HL-60 (cell line): Measurements from ENCODE around the gene DLG1.

Experiments
- DNase-seq, 2 experiments: peaks; one replicate each; pipeline ENCODE4 v3.0.0-alpha.2; 2010 to 2020; ENCODE audit warnings: low read depth in 1 of 2, low spot score in 1 of 2
- H3K27ac ChIP-seq: fragments of 250-450 bp; sonication (Bioruptor Pico); replicated peaks from 2 replicates; pipeline ENCODE4 v1.5.1; 2020; ENCODE audit warnings: mild to moderate bottlenecking, moderate library complexity
- H3K27me3 ChIP-seq: fragments of 250-450 bp; sonication (Bioruptor Pico); 2 replicates; pipeline ENCODE4 v1.5.1; 2021; ENCODE audit warnings: mild to moderate bottlenecking, moderate library complexity; ENCODE audit not compliant: insufficient read depth, poor library complexity, severe bottlenecking
- H3K4me3 ChIP-seq: replicated peaks from 2 replicates; pipeline ENCODE4 v1.5.1; 2011; ENCODE audit warnings: mild to moderate bottlenecking, control low read depth, low read length; ENCODE audit not compliant: insufficient read depth
- GABPA ChIP-seq: IDR thresholded peaks from 2 replicates; pipeline ENCODE4 v1.6.1; 2012; ENCODE audit warnings: low read depth
- POLR2AphosphoS5 ChIP-seq: IDR thresholded peaks from 2 replicates; pipeline ENCODE4 v1.6.1; 2012; ENCODE audit warnings: low read depth
- SPI1 ChIP-seq: IDR thresholded peaks from 2 replicates; pipeline ENCODE4 v1.6.1; 2012; ENCODE audit warnings: low read depth, mild to moderate bottlenecking, borderline replicate concordance
- TF ChIP-seq, protein P1 (sequence below): IDR thresholded peaks from 2 replicates; pipeline ENCODE4 v1.6.1; 2012; ENCODE audit warnings: low read depth; ENCODE audit not compliant: insufficient replicate concordance
- TF ChIP-seq, protein P2 (sequence below): IDR thresholded peaks from one replicate; pipeline ENCODE4 v1.5.1; 2011; ENCODE audit warnings: low read length, control low read depth, inconsistent platforms; ENCODE audit not compliant: insufficient read depth

The DLG1 gene

DNA sequence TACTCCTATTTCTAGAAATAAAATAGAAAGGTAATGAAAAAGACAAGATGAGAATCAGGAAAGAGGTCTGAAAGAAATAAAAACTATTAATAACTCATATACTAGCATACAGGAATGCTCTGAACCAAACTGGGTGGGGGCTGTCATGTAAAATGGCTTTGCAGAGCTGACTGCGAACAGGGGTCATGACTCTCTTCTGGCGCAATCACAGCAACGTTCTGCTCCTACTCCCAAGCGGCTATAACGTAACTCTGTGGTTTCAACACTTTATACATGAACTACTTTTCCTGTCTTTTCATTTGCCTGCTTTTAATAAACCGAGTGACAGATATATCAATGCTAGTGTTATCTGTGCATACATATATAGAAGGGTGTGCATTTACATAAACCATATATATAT lies 116.7 kb downstream of the DLG1 start:
- Histone ChIP-seq H3K27ac (no peak overlapping the region), H3K4me3 (no peak overlapping the region), H3K27me3 (no peaks in the 10 kb centered on the region)
- DNase-seq, result peak in 1 of 2 experiments; percentile 78
- TF ChIP-seq, protein P1, sequence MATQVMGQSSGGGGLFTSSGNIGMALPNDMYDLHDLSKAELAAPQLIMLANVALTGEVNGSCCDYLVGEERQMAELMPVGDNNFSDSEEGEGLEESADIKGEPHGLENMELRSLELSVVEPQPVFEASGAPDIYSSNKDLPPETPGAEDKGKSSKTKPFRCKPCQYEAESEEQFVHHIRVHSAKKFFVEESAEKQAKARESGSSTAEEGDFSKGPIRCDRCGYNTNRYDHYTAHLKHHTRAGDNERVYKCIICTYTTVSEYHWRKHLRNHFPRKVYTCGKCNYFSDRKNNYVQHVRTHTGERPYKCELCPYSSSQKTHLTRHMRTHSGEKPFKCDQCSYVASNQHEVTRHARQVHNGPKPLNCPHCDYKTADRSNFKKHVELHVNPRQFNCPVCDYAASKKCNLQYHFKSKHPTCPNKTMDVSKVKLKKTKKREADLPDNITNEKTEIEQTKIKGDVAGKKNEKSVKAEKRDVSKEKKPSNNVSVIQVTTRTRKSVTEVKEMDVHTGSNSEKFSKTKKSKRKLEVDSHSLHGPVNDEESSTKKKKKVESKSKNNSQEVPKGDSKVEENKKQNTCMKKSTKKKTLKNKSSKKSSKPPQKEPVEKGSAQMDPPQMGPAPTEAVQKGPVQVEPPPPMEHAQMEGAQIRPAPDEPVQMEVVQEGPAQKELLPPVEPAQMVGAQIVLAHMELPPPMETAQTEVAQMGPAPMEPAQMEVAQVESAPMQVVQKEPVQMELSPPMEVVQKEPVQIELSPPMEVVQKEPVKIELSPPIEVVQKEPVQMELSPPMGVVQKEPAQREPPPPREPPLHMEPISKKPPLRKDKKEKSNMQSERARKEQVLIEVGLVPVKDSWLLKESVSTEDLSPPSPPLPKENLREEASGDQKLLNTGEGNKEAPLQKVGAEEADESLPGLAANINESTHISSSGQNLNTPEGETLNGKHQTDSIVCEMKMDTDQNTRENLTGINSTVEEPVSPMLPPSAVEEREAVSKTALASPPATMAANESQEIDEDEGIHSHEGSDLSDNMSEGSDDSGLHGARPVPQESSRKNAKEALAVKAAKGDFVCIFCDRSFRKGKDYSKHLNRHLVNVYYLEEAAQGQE, result no peak
- no peak for TF ChIP-seq GABPA
- 0 out of 2 replicates have a peak, but pooled peaks have one; percentile 27 for TF ChIP-seq POLR2AphosphoS5

DNA sequence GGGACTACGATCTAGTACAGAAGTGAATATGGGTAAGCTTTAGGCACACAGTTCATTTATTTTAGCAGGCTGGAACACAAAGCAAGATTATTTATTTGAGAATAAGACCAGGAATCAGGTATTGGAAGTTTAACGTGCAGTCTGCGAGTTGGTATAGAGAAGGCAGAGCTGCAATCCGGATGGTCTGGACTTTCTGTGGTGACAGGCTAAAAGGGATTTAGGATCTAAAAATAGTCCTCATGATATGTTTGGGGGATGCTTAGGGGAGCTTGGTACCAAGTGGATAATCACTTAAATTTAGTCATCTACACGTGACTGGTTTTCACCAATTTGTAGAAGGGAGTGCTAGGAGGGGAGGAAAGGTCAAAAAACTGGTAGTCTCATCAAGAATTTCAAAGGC lies 119.4 kb downstream of the DLG1 start:
- DNase-seq, result no peak
- H3K27me3 ChIP-seq, result no peaks in the 10 kb centered on the region
- TF ChIP-seq, protein P1, result no peak
- TF ChIP-seq POLR2AphosphoS5 (no peak), SPI1 (no peak), GABPA (no peak)
- TF ChIP-seq, protein P2, sequence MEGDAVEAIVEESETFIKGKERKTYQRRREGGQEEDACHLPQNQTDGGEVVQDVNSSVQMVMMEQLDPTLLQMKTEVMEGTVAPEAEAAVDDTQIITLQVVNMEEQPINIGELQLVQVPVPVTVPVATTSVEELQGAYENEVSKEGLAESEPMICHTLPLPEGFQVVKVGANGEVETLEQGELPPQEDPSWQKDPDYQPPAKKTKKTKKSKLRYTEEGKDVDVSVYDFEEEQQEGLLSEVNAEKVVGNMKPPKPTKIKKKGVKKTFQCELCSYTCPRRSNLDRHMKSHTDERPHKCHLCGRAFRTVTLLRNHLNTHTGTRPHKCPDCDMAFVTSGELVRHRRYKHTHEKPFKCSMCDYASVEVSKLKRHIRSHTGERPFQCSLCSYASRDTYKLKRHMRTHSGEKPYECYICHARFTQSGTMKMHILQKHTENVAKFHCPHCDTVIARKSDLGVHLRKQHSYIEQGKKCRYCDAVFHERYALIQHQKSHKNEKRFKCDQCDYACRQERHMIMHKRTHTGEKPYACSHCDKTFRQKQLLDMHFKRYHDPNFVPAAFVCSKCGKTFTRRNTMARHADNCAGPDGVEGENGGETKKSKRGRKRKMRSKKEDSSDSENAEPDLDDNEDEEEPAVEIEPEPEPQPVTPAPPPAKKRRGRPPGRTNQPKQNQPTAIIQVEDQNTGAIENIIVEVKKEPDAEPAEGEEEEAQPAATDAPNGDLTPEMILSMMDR, result no peak
- no peak overlapping the region for H3K4me3 ChIP-seq
- no peak overlapping the region for H3K27ac ChIP-seq

DNA sequence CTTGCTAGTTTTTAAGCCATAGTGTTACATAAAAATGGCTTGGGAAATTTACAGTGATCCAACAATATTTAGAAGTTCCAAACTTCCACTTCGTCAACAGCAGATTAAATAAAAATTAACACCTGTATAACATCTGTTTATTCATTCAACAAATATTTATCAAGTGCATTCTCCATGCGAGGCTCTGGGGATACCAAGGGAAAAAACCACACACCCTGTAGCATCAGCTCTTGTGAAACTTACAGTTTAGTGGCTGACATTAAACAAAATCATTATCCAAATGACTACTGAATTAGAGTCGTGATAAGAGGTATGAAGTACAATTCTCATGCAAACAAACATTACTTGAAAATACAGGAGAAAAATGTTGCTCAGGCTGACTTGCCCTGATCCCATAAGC lies 122.9 kb downstream of the DLG1 start:
- TF ChIP-seq POLR2AphosphoS5, result no peak
- TF ChIP-seq, protein P2, result no peak
- no peak for TF ChIP-seq SPI1
- TF ChIP-seq, protein P1, result no peak
- no peak for TF ChIP-seq GABPA
- Histone ChIP-seq H3K27ac (no peak overlapping the region), H3K27me3 (no peaks in the 10 kb centered on the region), H3K4me3 (no peak overlapping the region)
- no peak for DNase-seq

DNA sequence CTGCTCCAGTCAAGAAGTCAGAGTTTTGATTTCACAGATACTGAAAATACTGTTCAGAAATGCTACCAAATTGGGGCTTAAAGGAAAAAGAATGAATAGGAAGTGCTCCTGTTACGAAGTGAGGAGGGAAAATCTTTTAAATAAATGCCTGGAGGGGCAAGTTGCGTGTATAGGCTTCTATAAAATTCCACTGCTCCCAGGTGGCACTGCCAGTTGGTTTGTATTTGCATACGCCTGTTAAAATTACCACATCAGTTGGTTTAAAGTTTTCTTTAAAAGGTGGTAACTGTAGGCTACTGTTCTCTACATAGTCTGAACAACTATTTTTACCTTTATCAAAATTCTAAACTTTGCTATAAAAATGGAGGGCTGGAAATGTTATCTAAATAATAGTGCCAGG lies 123.5 kb downstream of the DLG1 start:
- no peaks in the 10 kb centered on the region for H3K27me3 ChIP-seq
- TF ChIP-seq SPI1 (no peak), POLR2AphosphoS5 (no peak)
- TF ChIP-seq, protein P2, result no peak
- TF ChIP-seq, protein P1, result no peak
- no peak overlapping the region for H3K4me3 ChIP-seq
- no peak overlapping the region for H3K27ac ChIP-seq
- DNase-seq, result no peak
